Measurements from ENCODE around the gene DPP6. TPM values are rescaled to one million over a fixed set of nuclear protein-coding genes. Genes with fewer than 3 reads are reported as not detected.

Gene DPP6
- total and polyA plus RNA-seq, 2 of the 8 experiments (the other 6 are each of a cell fraction or from before 2014, with no cell fraction given): 4.7 to 6.8 TPM

DNA sequence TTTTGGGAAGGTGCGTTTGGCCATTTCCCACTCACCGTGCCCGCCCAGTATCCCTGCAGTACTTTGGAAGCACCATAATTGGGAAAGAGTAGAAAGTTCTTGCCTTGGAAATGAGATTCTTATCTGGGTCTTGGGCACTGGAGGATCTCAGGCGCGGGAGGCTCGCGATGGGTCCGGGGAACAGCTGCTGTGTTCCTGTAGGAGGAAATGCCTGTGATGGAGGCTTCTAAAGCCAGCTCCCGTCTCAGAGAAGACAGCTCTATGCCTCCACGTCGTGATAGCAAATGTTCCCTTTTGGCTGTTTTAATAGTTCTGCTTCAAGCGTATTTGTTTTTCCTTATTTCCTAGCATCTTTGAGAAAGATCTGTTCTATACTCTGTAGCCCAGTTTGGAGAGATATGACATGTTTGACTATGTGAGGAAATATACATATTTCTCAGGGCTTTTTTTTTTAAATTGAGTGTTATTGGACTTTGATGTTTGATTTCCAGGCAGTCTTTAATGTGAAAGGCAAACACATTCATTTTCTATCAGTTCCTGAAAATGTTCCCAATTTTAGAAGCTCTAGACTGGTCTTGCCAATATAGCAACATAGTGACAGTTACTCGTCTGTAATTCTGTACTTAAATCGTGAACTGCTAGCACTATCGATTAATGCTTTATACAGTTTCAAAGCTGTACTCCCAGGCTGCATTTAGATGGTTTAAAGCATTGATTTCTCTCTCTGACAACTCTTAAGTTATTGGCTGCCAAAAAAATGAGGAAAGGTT, 280.8 kb downstream of the DPP6 start:
- H3K18ac ChIP-seq (ENCODE audit: extremely low read depth, low read length): no peak overlapping the region
- no peak overlapping the region for H3K4ac ChIP-seq (replicated peaks; ENCODE audit: insufficient read length, low read depth, low read length)
- no peak overlapping the region for H2BK15ac ChIP-seq (ENCODE audit: low read length)
- no peak overlapping the region for H3K4me2 ChIP-seq (ENCODE audit: insufficient read depth in 1 of 2, low read depth in 2 of 2, low read length in 2 of 2)
- no peak overlapping the region for H4K91ac ChIP-seq (replicated peaks; ENCODE audit: insufficient read length, low read length)
- no peak for DNase-seq (ENCODE audit: low read depth in 1 of 2, low spot score in 2 of 2)
- ChIA-PET CTCF (ENCODE audit: partially characterized antibody) (interaction anchor here (2.0 kb wide), 1 partner anchor 171 kb away, joined by 8 read pairs; no protein-coding TSS in a partner anchor), POLR2A (ENCODE audit: partially characterized antibody) (no interaction called here)
- H3K79me1 ChIP-seq (ENCODE audit: low read depth, low read length): no peaks in the 10 kb centered on the region; the same call in 1 of the 2 replicates
- no peaks in the 10 kb centered on the region for H3K79me2 ChIP-seq (ENCODE audit: control insufficient read depth in 1 of 2, insufficient read depth in 2 of 2, low read length in 2 of 2)
- no peak for TF ChIP-seq TBP (IDR thresholded peaks at IDR 0.05; ENCODE audit: low read depth, low read length)
- TF ChIP-seq, protein P1, sequence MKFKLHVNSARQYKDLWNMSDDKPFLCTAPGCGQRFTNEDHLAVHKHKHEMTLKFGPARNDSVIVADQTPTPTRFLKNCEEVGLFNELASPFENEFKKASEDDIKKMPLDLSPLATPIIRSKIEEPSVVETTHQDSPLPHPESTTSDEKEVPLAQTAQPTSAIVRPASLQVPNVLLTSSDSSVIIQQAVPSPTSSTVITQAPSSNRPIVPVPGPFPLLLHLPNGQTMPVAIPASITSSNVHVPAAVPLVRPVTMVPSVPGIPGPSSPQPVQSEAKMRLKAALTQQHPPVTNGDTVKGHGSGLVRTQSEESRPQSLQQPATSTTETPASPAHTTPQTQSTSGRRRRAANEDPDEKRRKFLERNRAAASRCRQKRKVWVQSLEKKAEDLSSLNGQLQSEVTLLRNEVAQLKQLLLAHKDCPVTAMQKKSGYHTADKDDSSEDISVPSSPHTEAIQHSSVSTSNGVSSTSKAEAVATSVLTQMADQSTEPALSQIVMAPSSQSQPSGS (IDR thresholded peaks at IDR 0.05; ENCODE audit: low read length): no peak
- no peak for TF ChIP-seq PHF8 (conservative IDR thresholded peaks at IDR 0.05; ENCODE audit: low read depth, low read length)
- no peak for TF ChIP-seq JUND (IDR thresholded peaks at IDR 0.05; ENCODE audit: low read length)
- TF ChIP-seq, protein P2, sequence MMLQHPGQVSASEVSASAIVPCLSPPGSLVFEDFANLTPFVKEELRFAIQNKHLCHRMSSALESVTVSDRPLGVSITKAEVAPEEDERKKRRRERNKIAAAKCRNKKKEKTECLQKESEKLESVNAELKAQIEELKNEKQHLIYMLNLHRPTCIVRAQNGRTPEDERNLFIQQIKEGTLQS (IDR thresholded peaks at IDR 0.05; ENCODE audit: insufficient read depth, low read depth, low read length): no peak
- no peak for TF ChIP-seq HDAC2 (IDR thresholded peaks at IDR 0.05; ENCODE audit: borderline replicate concordance in 1 of 2, low read depth in 2 of 2, low read length in 2 of 2)
- no peak for TF ChIP-seq CBX5 (IDR thresholded peaks at IDR 0.05; ENCODE audit: low read depth, low read length)
- no peak for TF ChIP-seq KDM5A (IDR thresholded peaks at IDR 0.05; ENCODE audit: low read length)
- TF ChIP-seq EZH2 (IDR thresholded peaks at IDR 0.05; ENCODE audit: low read depth, low read length, severe bottlenecking): no peak
- no peak for TF ChIP-seq TCF12 (IDR thresholded peaks at IDR 0.05; ENCODE audit: low read depth, low read length)
- H4K5ac ChIP-seq (ENCODE audit: insufficient read length, low read depth, low read length): no peak overlapping the region
- no peak overlapping the region for H3K9ac ChIP-seq (replicated peaks in 1 of 4; ENCODE audit: extremely low read depth in 1 of 4, low read depth in 3 of 4, low read length in 3 of 4)
- H3K23ac ChIP-seq (ENCODE audit: insufficient read length): no peak overlapping the region
- no peaks in the 10 kb centered on the region for H3K36me3 ChIP-seq (ENCODE audit: control insufficient read depth in 2 of 4, insufficient read depth in 4 of 4, low read length in 3 of 4)
- no peaks in the 10 kb centered on the region for H3K23me2 ChIP-seq (ENCODE audit: low read depth, low read length)
- no peak overlapping the region for H2BK120ac ChIP-seq (replicated peaks; ENCODE audit: low read depth, low read length)
- no peak overlapping the region for H2BK12ac ChIP-seq (ENCODE audit: low read depth, low read length)
- H4K20me1 ChIP-seq (replicated peaks in 1 of 2; ENCODE audit: control insufficient read depth in 1 of 2, insufficient read depth in 2 of 2, low read length in 2 of 2): no peaks in the 10 kb centered on the region
- H3K9me3 ChIP-seq (ENCODE audit: insufficient read depth in 2 of 2, low read depth in 1 of 2, low read length in 1 of 2): no peaks in the 10 kb centered on the region
- no peak overlapping the region for H2BK20ac ChIP-seq (ENCODE audit: low read length)
- H3K27ac ChIP-seq (ENCODE audit: low read depth, low read length): no peak overlapping the region
- no peak overlapping the region for H2AK5ac ChIP-seq (ENCODE audit: low read depth, low read length)
- 91% methylated on average over 15 of the region's 15 CpGs; no CpG with 5 or more reads in 1 of the 2 experiments for WGBS, 2 experiments (ENCODE audit: extremely low coverage in 1 of 2, insufficient coverage in 1 of 2, insufficient read length in 1 of 2, insufficient replicate concordance in 2 of 2, low coverage in 1 of 2, low lambda C conversion rate in 2 of 2, missing lambda C conversion rate in 1 of 2)
- no peaks in the 10 kb centered on the region for H3K27me3 ChIP-seq (replicated peaks in 1 of 4; ENCODE audit: control insufficient read depth in 3 of 4, extremely low read depth in 1 of 4, insufficient read depth in 3 of 4, low read length in 3 of 4)
- H3K4me3 ChIP-seq (ENCODE audit: extremely low read depth in 1 of 4, insufficient read depth in 2 of 4, low read depth in 3 of 4, low read length in 4 of 4): no peak overlapping the region
- no peak for FAIRE-seq
- H3K4me1 ChIP-seq (replicated peaks in 1 of 4; ENCODE audit: control insufficient read depth in 3 of 4, insufficient read depth in 4 of 4, low read length in 3 of 4): peaks cover 0 to 3% (median 0%) of the 10 kb centered on the region in 4 experiments; a peak in 1 of 7 replicates
- H4K8ac ChIP-seq (ENCODE audit: extremely low read depth, insufficient read depth, low read length): no peak overlapping the region
- no peak overlapping the region for H2AFZ ChIP-seq (ENCODE audit: low read length)
- no peak overlapping the region for H3K14ac ChIP-seq (ENCODE audit: insufficient read length)
- H3K56ac ChIP-seq (replicated peaks; ENCODE audit: insufficient read length, low read depth, low read length): no peak overlapping the region
- no peak overlapping the region for H2BK5ac ChIP-seq (ENCODE audit: low read depth, low read length)
